GM23248 (cell line): ENCODE results near the gene PREX1.

Source experiments
- EZH2 ChIP-seq: fragments of 200-600 bp; sonication (generic); IDR thresholded peaks from 2 replicates; pipeline ENCODE4 v1.6.1; 2018; ENCODE audit warnings: antibody characterized with exemption, mild to moderate bottlenecking; ENCODE audit not compliant: insufficient read depth, poor library complexity, severe bottlenecking
- EZH2phosphoT487 ChIP-seq: fragments of 200-600 bp; sonication (generic); IDR thresholded peaks from 2 replicates; pipeline ENCODE4 v1.6.1; 2018; ENCODE audit warnings: antibody characterized with exemption, moderate library complexity, mild to moderate bottlenecking, low read depth; ENCODE audit not compliant: insufficient read depth

DNA sequence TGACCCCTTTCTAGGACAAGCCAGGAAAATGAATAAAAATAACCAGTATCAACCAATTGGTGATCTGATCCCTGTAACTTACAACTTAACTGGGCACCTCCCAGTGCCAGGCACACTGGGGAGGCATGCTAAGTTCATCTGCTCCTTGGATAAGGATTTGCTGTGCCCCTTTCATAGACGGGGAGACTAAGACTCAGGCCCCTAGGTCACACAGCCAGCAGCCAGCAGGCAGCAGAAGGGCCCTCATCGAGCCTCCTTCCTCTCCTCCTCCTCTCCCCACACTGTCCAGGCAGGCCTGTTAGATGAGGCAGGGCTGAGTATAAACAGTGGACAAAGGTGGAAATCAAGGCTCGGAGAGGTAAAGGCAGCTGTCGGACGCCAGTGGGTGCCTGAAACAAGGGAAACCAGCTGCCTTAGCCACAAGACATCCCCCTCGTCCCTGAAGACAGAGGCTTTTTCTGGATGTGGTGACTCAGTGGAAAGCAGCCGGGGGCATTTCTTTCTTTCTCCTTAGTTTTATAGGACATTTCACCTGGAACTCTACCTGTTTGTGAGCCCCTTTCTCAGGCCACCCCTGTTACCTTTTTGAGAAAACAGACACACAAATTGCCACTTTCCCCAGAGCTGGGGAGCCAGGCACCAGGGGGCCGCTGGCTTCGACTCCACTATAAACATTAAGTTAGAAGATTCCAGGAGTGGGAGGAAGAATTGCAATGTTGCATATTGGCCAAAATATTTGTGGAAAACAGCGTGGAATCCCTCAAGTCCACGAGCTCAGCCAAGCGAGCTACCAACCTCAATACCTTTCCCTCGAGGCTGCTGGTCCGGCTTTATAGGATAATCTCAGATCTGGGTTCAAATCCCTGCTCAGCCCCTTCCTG is 166.0 kb downstream of the PREX1 start:
- TF ChIP-seq EZH2 (no peak), EZH2phosphoT487 (no peak)
